DND-41 (cell line): ENCODE results near the gene PRKAG2.

ENCODE experiments used
- CTCF ChIP-seq: IDR thresholded peaks from 2 replicates; pipeline ENCODE4 v1.5.1; 2012; ENCODE audit warnings: borderline replicate concordance, low read length, moderate library complexity, mild to moderate bottlenecking; ENCODE audit not compliant: poor library complexity, severe bottlenecking; ENCODE audit errors: extremely low read depth
- EZH2 ChIP-seq: IDR thresholded peaks from 3 replicates; pipeline ENCODE4 v1.6.1; 2012; ENCODE audit warnings: borderline replicate concordance, low read depth, mild to moderate bottlenecking, moderate library complexity, low read length, inconsistent platforms; ENCODE audit not compliant: severe bottlenecking

- TF ChIP-seq CTCF (no peak), EZH2 (no peak)
These were observed 73.1 kb downstream of the PRKAG2 start for GRCh38 chr7:151803841-151804240.
